Prostate gland (tissue), 2 donors: ENCODE data around the gene TMEM242. TPM values are rescaled to one million over a fixed set of nuclear protein-coding genes. Genes with fewer than 3 reads are reported as not detected.

ENCODE experiments used
- DNase-seq: peaks from one replicate; pipeline ENCODE4 v3.0.0-alpha.2; 2019; ENCODE audit warnings: low spot score
- H3K27ac ChIP-seq, 2 donors: fragments of 200-600 bp; sonication (generic); 2 replicates each; pipeline ENCODE4 v1.5.1; 2017 to 2019
- H3K27me3 ChIP-seq: fragments of 200-600 bp; sonication (generic); replicated peaks from 2 replicates; pipeline ENCODE4 v1.5.1; 2019; ENCODE audit not compliant: insufficient read depth
- H3K36me3 ChIP-seq, 2 donors: fragments of 200-600 bp; sonication (generic); 1 replicate in 1 of 2; 2 replicates in 1 of 2; pipeline versions ENCODE4 v1.5.1 to v1.8.1; 2017 to 2019
- H3K4me1 ChIP-seq: fragments of 200-600 bp; sonication (generic); replicated peaks from 2 replicates; pipeline ENCODE4 v1.5.1; 2019
- H3K4me3 ChIP-seq, 2 donors: fragments of 200-600 bp; sonication (generic); 2 replicates each; pipeline ENCODE4 v1.5.1; 2017 to 2019
- H3K9me3 ChIP-seq: fragments of 200-600 bp; sonication (generic); 2 replicates; pipeline ENCODE4 v1.5.1; 2017
- POLR2A ChIP-seq: fragments of 450-650 bp; IDR thresholded peaks from one replicate; pipeline ENCODE4 v1.6.1; 2016; ENCODE audit warnings: antibody characterized with exemption, mild to moderate bottlenecking
- POLR2AphosphoS5 ChIP-seq: sonication (generic); formaldehyde crosslinking; IDR thresholded peaks from one replicate; pipeline ENCODE4 v1.6.1; 2017; ENCODE audit warnings: antibody characterized with exemption
- WGBS: methylation state at CpG from one replicate; pipeline ENCODE4 v1.1.5; 2018; 5-methylcytosine and 5-hydroxymethylcytosine counted together
- intact Hi-C: fragments of 100-400 bp; cut with DNase I; formaldehyde crosslinking; loops from one replicate; pipeline ENCODE4 v1.14.2; 2022
- total RNA-seq, 2 donors: library from RNA; depleted of rRNA; stranded (reverse); fragments of >200 nt; gene quantifications; one replicate each; pipeline ENCODE4 v1.1.0, GENCODE V29; 2016
- TF ChIP-seq, protein P1 (sequence below), 4 experiments: fragments of 200-600 bp in 2 of 4; fragments of 450-650 bp in 2 of 4; sonication (generic) in 2 of 4; IDR thresholded peaks; 1 replicate in 3 of 4; 2 replicates in 1 of 4; pipeline ENCODE4 v1.5.1; 2016 to 2019; ENCODE audit warnings: antibody characterized with exemption in 4 of 4, mild to moderate bottlenecking in 2 of 4, moderate library complexity in 2 of 4

The TMEM242 gene
- total RNA-seq, 2 donors from 2014 or later, result 6.4 to 8.5 TPM

DNA sequence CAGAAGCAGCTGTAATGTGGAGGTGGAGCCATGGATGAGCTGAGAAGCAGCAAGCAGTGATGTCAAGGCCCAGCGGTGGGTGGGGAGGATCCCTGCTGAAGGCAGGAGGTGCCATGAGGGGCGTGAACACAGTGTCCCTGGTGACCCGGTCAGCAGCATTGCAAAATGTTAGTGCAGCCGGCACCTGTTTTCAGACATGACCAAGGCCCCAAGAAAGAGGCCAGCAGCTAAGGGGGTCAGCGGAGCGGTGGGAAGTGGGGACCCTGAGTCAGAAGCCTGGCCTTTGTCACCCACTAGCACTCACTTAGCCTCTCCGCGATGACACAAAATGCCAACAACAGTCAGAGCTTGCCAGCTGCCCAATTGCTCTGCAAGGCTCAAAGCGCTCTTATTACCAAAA is 51.9 kb downstream of the TMEM242 start:
- 98% methylated on average over 9 of the region's 9 CpGs for WGBS
- Histone ChIP-seq H3K4me1 (peaks cover 4% of the 10 kb centered on the region), H3K4me3 (no peak overlapping the region), H3K36me3 (no peaks in the 10 kb centered on the region), H3K9me3 (no peaks in the 10 kb centered on the region), H3K27me3 (no peaks in the 10 kb centered on the region), H3K27ac (no peak overlapping the region)
- TF ChIP-seq POLR2A (no peak), POLR2AphosphoS5 (no peak)
- TF ChIP-seq, protein P1, sequence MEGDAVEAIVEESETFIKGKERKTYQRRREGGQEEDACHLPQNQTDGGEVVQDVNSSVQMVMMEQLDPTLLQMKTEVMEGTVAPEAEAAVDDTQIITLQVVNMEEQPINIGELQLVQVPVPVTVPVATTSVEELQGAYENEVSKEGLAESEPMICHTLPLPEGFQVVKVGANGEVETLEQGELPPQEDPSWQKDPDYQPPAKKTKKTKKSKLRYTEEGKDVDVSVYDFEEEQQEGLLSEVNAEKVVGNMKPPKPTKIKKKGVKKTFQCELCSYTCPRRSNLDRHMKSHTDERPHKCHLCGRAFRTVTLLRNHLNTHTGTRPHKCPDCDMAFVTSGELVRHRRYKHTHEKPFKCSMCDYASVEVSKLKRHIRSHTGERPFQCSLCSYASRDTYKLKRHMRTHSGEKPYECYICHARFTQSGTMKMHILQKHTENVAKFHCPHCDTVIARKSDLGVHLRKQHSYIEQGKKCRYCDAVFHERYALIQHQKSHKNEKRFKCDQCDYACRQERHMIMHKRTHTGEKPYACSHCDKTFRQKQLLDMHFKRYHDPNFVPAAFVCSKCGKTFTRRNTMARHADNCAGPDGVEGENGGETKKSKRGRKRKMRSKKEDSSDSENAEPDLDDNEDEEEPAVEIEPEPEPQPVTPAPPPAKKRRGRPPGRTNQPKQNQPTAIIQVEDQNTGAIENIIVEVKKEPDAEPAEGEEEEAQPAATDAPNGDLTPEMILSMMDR (IDR thresholded peaks at IDR 0.05), result no peak
- intact Hi-C loops, result loop anchor here (5.0 to 10.0 kb wide), 2 partner anchors 239 to 707 kb away; no protein-coding TSS in a partner anchor
- DNase-seq, result no peak

DNA sequence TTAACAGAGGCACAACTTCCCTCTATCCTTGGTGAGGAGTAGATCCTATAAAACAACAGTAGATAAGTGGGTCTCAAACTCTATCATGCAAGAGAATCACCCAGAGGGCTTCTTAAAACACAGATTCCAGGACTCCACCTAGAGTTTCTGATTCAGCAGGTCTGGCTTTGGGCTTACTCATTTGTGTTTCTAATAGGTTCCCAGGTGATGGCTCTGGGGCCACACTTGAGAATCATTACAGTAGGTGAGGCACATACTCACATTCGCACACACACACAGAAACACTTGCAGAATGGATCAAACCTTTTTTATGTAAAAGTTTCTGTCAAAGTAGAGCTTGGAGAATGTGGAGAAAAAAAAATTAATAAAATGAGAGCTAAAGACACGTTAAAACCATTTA is 52.4 kb downstream of the TMEM242 start:
- WGBS, result 91% methylated on average over 2 of the region's 2 CpGs
- Histone ChIP-seq H3K36me3 (no peaks in the 10 kb centered on the region), H3K27ac (no peak overlapping the region), H3K4me3 (no peak overlapping the region), H3K27me3 (no peaks in the 10 kb centered on the region), H3K4me1 (peaks cover 4% of the 10 kb centered on the region), H3K9me3 (no peaks in the 10 kb centered on the region)
- intact Hi-C loops, result loop anchor here (5.0 to 10.0 kb wide), 2 partner anchors 239 to 706 kb away; no protein-coding TSS in a partner anchor
- DNase-seq, result no peak
- TF ChIP-seq, protein P1 (IDR thresholded peaks at IDR 0.05), result no peak
- TF ChIP-seq POLR2AphosphoS5 (no peak), POLR2A (no peak)

DNA sequence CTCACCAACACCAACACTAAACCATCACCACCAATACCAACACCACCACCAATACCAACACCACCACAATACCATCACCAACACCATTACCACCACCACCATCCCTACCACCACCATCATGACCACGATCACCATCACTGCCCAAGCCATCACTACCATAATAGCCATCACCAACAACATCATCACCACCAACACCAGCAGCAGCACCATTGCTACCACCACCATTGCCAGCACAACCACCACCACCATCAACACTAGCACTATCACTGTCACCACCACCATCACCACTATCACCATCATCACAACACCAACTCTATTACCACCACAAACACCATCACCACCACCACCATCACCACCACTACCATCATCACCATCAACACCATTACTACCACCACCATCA is 53.0 kb downstream of the TMEM242 start:
- Histone ChIP-seq H3K4me3 (no peak overlapping the region), H3K4me1 (peaks cover 4% of the 10 kb centered on the region), H3K36me3 (no peaks in the 10 kb centered on the region), H3K27me3 (no peaks in the 10 kb centered on the region), H3K9me3 (no peaks in the 10 kb centered on the region), H3K27ac (no peak overlapping the region)
- no peak for DNase-seq
- intact Hi-C loops, result loop anchor here (5.0 to 10.0 kb wide), 2 partner anchors 238 to 706 kb away; no protein-coding TSS in a partner anchor
- 95% methylated on average over 1 of the region's 1 CpG for WGBS
- TF ChIP-seq POLR2AphosphoS5 (no peak), POLR2A (no peak)
- TF ChIP-seq, protein P1 (IDR thresholded peaks at IDR 0.05), result no peak

DNA sequence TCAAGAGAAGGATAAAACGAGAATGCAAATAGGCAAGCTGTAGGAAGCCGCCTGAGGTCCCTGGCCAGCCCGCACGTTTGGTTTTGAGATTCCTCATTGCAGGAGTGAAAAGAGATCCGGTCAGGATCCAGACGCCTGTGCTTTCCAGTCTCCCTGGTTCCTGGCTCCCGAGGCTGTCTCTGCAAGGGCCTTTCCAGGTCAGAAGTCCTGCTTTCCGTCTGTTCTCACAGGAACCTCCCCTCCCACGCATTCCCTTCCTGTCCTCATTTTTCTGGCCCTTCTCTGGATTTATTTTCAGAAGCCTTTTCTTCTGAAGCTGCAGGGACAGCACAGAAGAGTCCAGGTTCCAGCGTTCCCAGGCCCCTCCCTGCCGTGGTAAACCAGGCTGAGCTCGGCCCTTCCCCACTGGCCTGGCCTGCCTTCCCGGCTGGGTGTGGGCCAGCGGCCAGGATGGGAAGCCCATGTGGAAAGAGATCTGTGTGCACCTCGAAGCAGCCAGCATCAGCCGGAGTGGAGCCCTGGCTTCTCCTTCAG is 54.0 kb downstream of the TMEM242 start:
- TF ChIP-seq, protein P1 (IDR thresholded peaks at IDR 0.05), result no peak
- TF ChIP-seq POLR2A (no peak), POLR2AphosphoS5 (peak; percentile 31)
- H3K27me3 ChIP-seq, result no peaks in the 10 kb centered on the region
- H3K4me1 ChIP-seq, result peaks cover 10% of the 10 kb centered on the region
- no peaks in the 10 kb centered on the region for H3K9me3 ChIP-seq
- peak; percentile 18 for DNase-seq
- no peaks in the 10 kb centered on the region for H3K36me3 ChIP-seq
- H3K27ac ChIP-seq, result peak overlapping the region; percentile 49 to 50
- intact Hi-C loops, result no loop called here
- 29% methylated on average over 16 of the region's 16 CpGs for WGBS
- H3K4me3 ChIP-seq, result no peak overlapping the region

DNA sequence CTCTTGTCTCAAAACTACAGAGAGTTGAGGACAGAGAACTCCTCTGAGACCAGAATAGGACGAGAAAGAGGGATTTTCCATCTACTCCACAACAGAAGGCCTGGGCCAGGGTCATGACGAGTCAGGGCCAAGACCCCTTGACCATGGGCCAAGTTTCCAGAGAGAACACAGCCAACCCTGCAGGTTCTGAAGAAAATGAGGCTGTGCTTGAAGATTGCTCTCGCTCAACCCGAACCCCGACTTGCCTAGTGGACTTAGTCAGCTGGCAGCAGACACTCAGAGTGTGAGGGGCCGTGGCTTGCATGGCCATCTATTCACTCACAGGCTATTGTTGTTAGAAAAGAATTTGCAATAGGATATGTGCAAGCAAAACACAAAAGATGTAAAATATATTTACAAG is 54.5 kb downstream of the TMEM242 start:
- Histone ChIP-seq H3K36me3 (no peaks in the 10 kb centered on the region), H3K9me3 (no peaks in the 10 kb centered on the region), H3K4me3 (no peak overlapping the region), H3K27ac (peak overlapping the region; percentile 49 to 50), H3K27me3 (no peaks in the 10 kb centered on the region), H3K4me1 (peaks cover 10% of the 10 kb centered on the region)
- TF ChIP-seq, protein P1 (IDR thresholded peaks at IDR 0.05), result no peak
- TF ChIP-seq POLR2AphosphoS5, result no peak
- TF ChIP-seq POLR2A, result no peak
- WGBS, result 62% methylated on average over 6 of the region's 6 CpGs
- intact Hi-C loops, result no loop called here
- DNase-seq, result no peak
